Endothelial cell of umbilical vein (primary cell): ENCODE measurements around the gene PHACTR1. TPM values are rescaled to one million over a fixed set of nuclear protein-coding genes. Genes with fewer than 3 reads are reported as not detected.

ENCODE experiments used
- BruUV-seq: library from RNA; stranded (reverse); fragments of 400-500 nt; replicated peaks from 2 replicates; lab custom pipeline; 2021; lab: Mats Ljungman, UMichigan
- CTCF ChIA-PET: fragments of 300-600, 350-600 bp; sonication (Branson Sonifier 250); formaldehyde crosslinking; loops from one replicate; lab custom pipeline; 2021; ENCODE audit warnings: antibody characterized with exemption, inconsistent platforms; lab: Charles Lee
- POLR2A ChIA-PET: fragments of 300-600, 350-600 bp; sonication (Branson Sonifier 250); formaldehyde crosslinking; loops from one replicate; lab custom pipeline; 2021; ENCODE audit warnings: antibody characterized with exemption, inconsistent platforms; lab: Charles Lee
- DNase-seq: peaks from one replicate; pipeline ENCODE4 v3.0.0-alpha.2; 2011; ENCODE audit warnings: low read depth, low spot score
- FAIRE-seq: peaks from 2 replicates; lab custom pipeline; 2011; peaks lifted over from hg19 to GRCh38; lab: Jason Lieb, UNC
- H2AFZ ChIP-seq: 2 replicates; pipeline ENCODE4 v1.6.0; 2012; ENCODE audit warnings: low read depth, low read length, control low read depth, inconsistent platforms
- H3K27ac ChIP-seq: 2 replicates; pipeline ENCODE4 v1.5.1; 2011; ENCODE audit warnings: low read depth, mild to moderate bottlenecking, control low read depth, low read length, moderate library complexity; ENCODE audit not compliant: insufficient read depth
- H3K27me3 ChIP-seq, 2 experiments: 2 replicates each; pipeline versions ENCODE4 v1.6.0 to v1.6.1; 2011; ENCODE audit warnings: low read length in 2 of 2, mixed read lengths in 1 of 2; ENCODE audit not compliant: control insufficient read depth in 2 of 2, insufficient read depth in 2 of 2
- H3K36me3 ChIP-seq, 2 experiments: 2 replicates in 1 of 2; 3 replicates in 1 of 2; pipeline ENCODE4 v1.5.1; 2011; ENCODE audit warnings: low read length in 2 of 2, mild to moderate bottlenecking in 1 of 2, moderate library complexity in 1 of 2; ENCODE audit not compliant: control insufficient read depth in 2 of 2, insufficient read depth in 2 of 2; ENCODE audit errors: extremely low read depth in 1 of 2
- H3K4me1 ChIP-seq: 3 replicates; pipeline ENCODE4 v1.5.1; 2011; ENCODE audit warnings: mild to moderate bottlenecking, low read length; ENCODE audit not compliant: control insufficient read depth, insufficient read depth; ENCODE audit errors: extremely low read depth
- H3K4me2 ChIP-seq: 2 replicates; pipeline ENCODE4 v1.6.1; 2011; ENCODE audit warnings: low read length, control low read depth, mixed read lengths; ENCODE audit not compliant: insufficient read depth
- H3K4me3 ChIP-seq, 3 experiments: fragments of 200-600 bp in 1 of 3; sonication (generic), shearing (Covaris generic) in 1 of 3; replicated peaks in 1 of 3; 2 replicates each; pipeline ENCODE4 v1.5.1; 2011 to 2016; ENCODE audit warnings: control low read depth in 3 of 3, low read length in 3 of 3, mild to moderate bottlenecking in 2 of 3, inconsistent platforms in 1 of 3, low read depth in 1 of 3, moderate library complexity in 1 of 3; ENCODE audit not compliant: insufficient read depth in 1 of 3
- H3K79me2 ChIP-seq: 2 replicates; pipeline ENCODE4 v1.6.0; 2012; ENCODE audit warnings: low read length, inconsistent platforms; ENCODE audit not compliant: control insufficient read depth, insufficient read depth
- H3K9ac ChIP-seq: replicated peaks from 2 replicates; pipeline ENCODE3; 2011; ENCODE audit warnings: low read length, control low read depth; ENCODE audit not compliant: insufficient read depth; ENCODE audit errors: extremely low read depth
- H3K9me1 ChIP-seq: replicated peaks from 3 replicates; pipeline ENCODE4 v1.6.0; 2011; ENCODE audit warnings: mild to moderate bottlenecking, low read length; ENCODE audit not compliant: control insufficient read depth, insufficient read depth; ENCODE audit errors: extremely low read depth
- H3K9me3 ChIP-seq: replicated peaks from 2 replicates; pipeline ENCODE4 v1.5.1; 2012; ENCODE audit warnings: low read length, inconsistent platforms; ENCODE audit not compliant: control insufficient read depth, insufficient read depth
- H4K20me1 ChIP-seq: replicated peaks from 2 replicates; pipeline ENCODE3; 2011; ENCODE audit warnings: mild to moderate bottlenecking, low read length; ENCODE audit not compliant: control insufficient read depth, insufficient read depth; ENCODE audit errors: extremely low read depth
- CTCF ChIP-seq, 2 donors: IDR thresholded peaks; 1 replicate in 1 of 2; 2 replicates in 1 of 2; pipeline ENCODE4 v1.5.1; 2011; ENCODE audit warnings: low read length in 2 of 2, mild to moderate bottlenecking in 2 of 2, moderate library complexity in 2 of 2, control low read depth in 1 of 2, inconsistent platforms in 1 of 2, low read depth in 1 of 2; ENCODE audit not compliant: insufficient read depth in 1 of 2; ENCODE audit errors: extremely low read depth in 1 of 2
- FOS ChIP-seq: IDR thresholded peaks from 2 replicates; pipeline ENCODE4 v1.6.1; 2011; ENCODE audit warnings: mild to moderate bottlenecking, low read length, moderate library complexity, borderline replicate concordance; ENCODE audit not compliant: insufficient read depth
- GATA2 ChIP-seq: IDR thresholded peaks from 2 replicates; pipeline ENCODE4 v1.7.0; 2011; ENCODE audit warnings: low read depth, mild to moderate bottlenecking, moderate library complexity, mixed read lengths, low read length; ENCODE audit not compliant: insufficient read length, insufficient read depth
- JUN ChIP-seq: IDR thresholded peaks from 2 replicates; pipeline ENCODE4 v1.6.1; 2011; ENCODE audit warnings: borderline replicate concordance, low read depth; ENCODE audit not compliant: insufficient read length, insufficient read depth
- MAX ChIP-seq: IDR thresholded peaks from 2 replicates; pipeline ENCODE4 v1.6.1; 2011; ENCODE audit not compliant: insufficient read depth, insufficient read length
- MYC ChIP-seq: IDR thresholded peaks from one replicate; pipeline ENCODE4 v1.6.1; 2011; ENCODE audit warnings: mild to moderate bottlenecking, low read depth, low read length
- POLR2A ChIP-seq: IDR thresholded peaks from 2 replicates; pipeline ENCODE4 v1.6.1; 2012; ENCODE audit warnings: low read depth, mild to moderate bottlenecking, control low read depth, low read length
- POLR2AphosphoS5 ChIP-seq: IDR thresholded peaks from 2 replicates; pipeline ENCODE4 v1.6.1; 2012; ENCODE audit warnings: low read depth, mild to moderate bottlenecking, control low read depth, low read length, moderate library complexity; ENCODE audit not compliant: insufficient read depth
- dilution Hi-C: fragments of 300-500 bp; cut with MboI; formaldehyde crosslinking; loops from one replicate; pipeline ENCODE4 v1.15.0; 2019; ENCODE audit warnings: low sequenced_read_pairs; ENCODE audit not compliant: extremely low pct_ligation_motif_present
- intact Hi-C: fragments of 100-400 bp; cut with micrococcal nuclease; formaldehyde crosslinking; loops from one replicate; pipeline ENCODE4 v1.10.0; 2022
- polyA plus RNA-seq, 4 experiments: library from polyadenylated mRNA; depleted of rRNA in 3 of 4; stranded (reverse) in 3 of 4; unstranded in 1 of 4; fragments of >200 nt; gene quantifications; 2 replicates each; pipeline versions ENCODE4 v1.2.1 to v1.2.3, GENCODE V29; 2011 to 2012; ENCODE audit warnings: missing spikeins in 1 of 4
- total RNA-seq: library from RNA; stranded (reverse); gene quantifications from 2 replicates; pipeline ENCODE4 v1.2.3, GENCODE V29; 2021

PHACTR1 gene
- total and polyA plus RNA-seq, 2 donors (not counting 3 experiments of a cell fraction or from before 2014, with no cell fraction given) = 2.4 to 23.2 TPM

- H3K27ac ChIP-seq = peak overlapping the region; percentile 96
- intact Hi-C loops = loop anchor here (2.0 kb wide), 1 partner anchor 366 kb away; the partner anchor contains the start of gene TBC1D7
Measured at GRCh38 chr6:12962987-12963386, 246.4 kb downstream of the PHACTR1 start.

More at GRCh38 chr6:12962987-12963386, 246.4 kb downstream of the PHACTR1 start:
- FAIRE-seq = peak; percentile 85
- peak; percentile 84 for DNase-seq
- TF ChIP-seq POLR2AphosphoS5 = no peak
- TF ChIP-seq POLR2A = no peak
- TF ChIP-seq FOS = peak; percentile 72
- TF ChIP-seq JUN = peak; percentile 68
- TF ChIP-seq CTCF (IDR thresholded peaks at IDR 0.05; ENCODE audit: extremely low read depth in 1 of 2, insufficient read depth in 1 of 2, low read depth in 1 of 2, low read length in 2 of 2) = no peak
- no peak for TF ChIP-seq MAX
- no peak for TF ChIP-seq MYC
- TF ChIP-seq GATA2 = peak; percentile 11
- POLR2A ChIA-PET = no interaction called here
- H3K27me3 ChIP-seq = no peaks in the 10 kb centered on the region
- no TSS peak for BruUV-seq
- H3K4me2 ChIP-seq = peak overlapping the region; percentile 68
- CTCF ChIA-PET = interaction anchor here (0.9 to 1.5 kb wide), 2 partner anchors 10 to 29 kb away, joined by 3 read pairs; no protein-coding TSS in a partner anchor
- no peaks in the 10 kb centered on the region for H3K9me1 ChIP-seq
- no peaks in the 10 kb centered on the region for H3K9me3 ChIP-seq
- H3K79me2 ChIP-seq = peaks cover 37% of the 10 kb centered on the region
- peak overlapping the region; percentile 66 for H3K9ac ChIP-seq
- no peaks in the 10 kb centered on the region for H3K36me3 ChIP-seq
- dilution Hi-C loops = no loop called here
- H2AFZ ChIP-seq = peak overlapping the region; percentile 35
- no peaks in the 10 kb centered on the region for H4K20me1 ChIP-seq
- H3K4me1 ChIP-seq = peaks cover 30% of the 10 kb centered on the region
- peak overlapping the region in 1 of 3 experiments; percentile 34 for H3K4me3 ChIP-seq
